SK-N-MC (cell line): ENCODE results near the gene NES.

Experiments
- EZH2 ChIP-seq: fragments of 200-600 bp; sonication (generic); IDR thresholded peaks from one replicate; pipeline ENCODE4 v1.6.1; 2017; ENCODE audit warnings: antibody characterized with exemption
- POLR2AphosphoS5 ChIP-seq: IDR thresholded peaks from 2 replicates; pipeline ENCODE4 v1.6.1; 2012; ENCODE audit warnings: mild to moderate bottlenecking, low read depth, low read length, borderline replicate concordance

GRCh38 chr1:156652131-156652991 is 24.8 kb downstream of the NES start:
- TF ChIP-seq POLR2AphosphoS5 = no peak
- TF ChIP-seq EZH2 = no peak
